IPS-11a (cell line): ENCODE data around the gene ALDH1A1.
"Not testable (repeated sequence)": the region's sequence is repeated elsewhere in the genome, so short reads cannot be mapped to it uniquely, and the experiment has no call there.

ENCODE experiments used
- H3K4me3 ChIP-seq: one replicate; pipeline ENCODE4 v1.5.1; 2013; ENCODE audit warnings: low read depth, low read length, control low read depth

The ALDH1A1 gene

GRCh38 chr9:72946318-72946717 is 6.5 kb downstream of the ALDH1A1 start:
- no peak overlapping the region for H3K4me3 ChIP-seq

- H3K4me3 ChIP-seq: no peak overlapping the region
These were observed 7.5 kb downstream of the ALDH1A1 start for GRCh38 chr9:72945391-72945790.

- H3K4me3 ChIP-seq: no peak overlapping the region
These were observed 8.9 kb downstream of the ALDH1A1 start for GRCh38 chr9:72943844-72944462.

- no peak overlapping the region for H3K4me3 ChIP-seq
These were observed 10.4 kb downstream of the ALDH1A1 start for GRCh38 chr9:72942451-72942850.

DNA sequence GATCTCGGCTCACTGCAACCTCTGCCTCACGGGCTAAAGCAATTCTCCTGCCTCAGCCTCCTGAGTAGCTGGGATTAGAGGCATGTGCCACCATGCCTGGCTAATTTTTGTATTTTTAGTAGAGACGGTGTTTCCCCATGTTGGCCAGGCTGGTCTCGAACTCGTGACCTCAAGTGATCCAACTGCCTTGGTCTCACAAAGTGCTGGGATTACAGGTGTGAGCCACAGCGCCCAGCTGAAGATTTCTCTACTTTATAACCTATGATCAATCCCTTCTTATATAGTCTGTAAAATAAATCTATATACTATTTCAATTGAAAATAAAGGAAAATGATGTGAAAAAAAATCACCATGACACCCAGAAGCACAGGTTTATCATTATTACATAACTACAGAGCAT is 13.3 kb downstream of the ALDH1A1 start:
- H3K4me3 ChIP-seq: not testable (repeated sequence)

DNA sequence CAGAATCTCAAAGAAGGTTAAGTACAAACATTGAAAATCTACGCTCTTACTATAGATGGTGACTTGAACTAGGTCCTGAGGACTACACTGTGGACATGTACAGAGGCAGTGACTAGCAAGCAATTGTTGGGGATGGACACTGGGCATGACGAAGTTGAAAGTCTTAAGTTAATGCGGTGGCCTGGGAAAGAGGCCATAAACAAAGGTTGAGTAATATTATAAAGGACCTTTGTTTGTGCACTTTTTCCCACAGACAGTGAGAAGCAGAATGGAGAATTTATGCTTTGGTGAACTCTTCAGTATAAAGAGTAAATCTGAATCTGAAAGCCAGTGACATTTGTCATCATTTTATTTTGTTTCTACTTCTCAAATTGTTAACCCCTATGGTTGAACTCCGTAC is 15.3 kb downstream of the ALDH1A1 start:
- no peak overlapping the region for H3K4me3 ChIP-seq

DNA sequence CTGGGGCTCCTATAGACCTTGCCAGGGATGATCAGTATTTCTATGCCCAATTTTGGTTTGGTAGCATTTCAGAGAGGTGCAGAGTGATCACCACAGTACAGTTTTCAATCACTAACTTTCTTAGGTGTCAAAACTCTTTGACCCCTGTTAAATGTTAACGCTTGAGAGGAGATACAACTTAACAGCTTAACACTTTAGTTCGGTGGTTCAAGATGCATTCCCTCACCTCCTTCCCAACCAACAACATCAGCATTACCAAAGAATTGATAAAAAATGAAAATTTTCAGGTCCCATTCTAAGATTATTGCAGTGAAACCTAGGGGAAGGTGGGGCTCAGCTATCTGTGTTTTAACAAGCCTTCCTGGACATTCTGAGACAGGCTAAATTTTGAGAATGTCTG is 16.2 kb downstream of the ALDH1A1 start:
- no peak overlapping the region for H3K4me3 ChIP-seq

- no peak overlapping the region for H3K4me3 ChIP-seq
These were observed 16.6 kb downstream of the ALDH1A1 start for GRCh38 chr9:72936266-72936665.

DNA sequence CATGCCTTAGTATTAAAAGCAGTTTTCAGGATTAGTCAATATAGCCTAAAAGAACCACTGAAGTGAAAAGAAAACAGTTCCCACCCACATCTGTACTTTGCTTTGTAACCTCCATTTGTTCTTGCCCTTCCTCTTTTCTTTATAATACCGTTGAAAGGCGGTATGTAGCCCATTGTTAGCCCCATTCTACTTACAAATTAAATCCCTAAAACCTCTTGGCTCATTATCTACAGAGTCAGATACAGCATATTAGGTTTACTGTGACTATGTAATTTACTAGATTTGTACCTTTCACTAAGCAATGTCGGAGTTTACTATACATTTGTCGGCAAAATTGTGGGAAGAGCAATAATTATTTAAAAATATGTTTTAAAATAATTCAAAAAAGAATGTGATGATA is 17.3 kb downstream of the ALDH1A1 start:
- no peak overlapping the region for H3K4me3 ChIP-seq

GRCh38 chr9:72933730-72934665 is 18.9 kb downstream of the ALDH1A1 start:
- no peak overlapping the region for H3K4me3 ChIP-seq

DNA sequence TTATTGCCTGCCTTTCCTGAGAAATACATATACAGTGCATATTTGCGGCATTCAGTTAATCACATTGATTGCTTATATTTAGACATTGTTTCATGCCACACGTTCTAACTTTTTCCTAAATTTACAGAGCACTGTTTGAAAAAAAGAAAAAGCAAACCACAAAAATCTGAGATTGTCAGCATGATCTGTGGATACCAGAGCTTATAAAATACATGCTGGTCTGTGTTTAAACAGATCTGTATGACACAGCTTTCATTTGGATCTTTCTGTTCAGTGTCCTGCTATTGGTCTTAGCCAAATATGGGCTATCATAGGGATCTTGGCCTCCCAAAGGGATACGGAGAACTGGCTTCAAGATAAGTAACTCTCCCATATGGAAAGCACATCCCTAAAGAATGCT is 20.2 kb downstream of the ALDH1A1 start:
- no peak overlapping the region for H3K4me3 ChIP-seq

- no peak overlapping the region for H3K4me3 ChIP-seq
These were observed 21.0 kb downstream of the ALDH1A1 start for GRCh38 chr9:72931897-72932296.

- H3K4me3 ChIP-seq: no peak overlapping the region
These were observed 21.4 kb downstream of the ALDH1A1 start for GRCh38 chr9:72931437-72931836.

- H3K4me3 ChIP-seq: no peak overlapping the region
These were observed 22.0 kb downstream of the ALDH1A1 start for GRCh38 chr9:72930828-72931227.

DNA sequence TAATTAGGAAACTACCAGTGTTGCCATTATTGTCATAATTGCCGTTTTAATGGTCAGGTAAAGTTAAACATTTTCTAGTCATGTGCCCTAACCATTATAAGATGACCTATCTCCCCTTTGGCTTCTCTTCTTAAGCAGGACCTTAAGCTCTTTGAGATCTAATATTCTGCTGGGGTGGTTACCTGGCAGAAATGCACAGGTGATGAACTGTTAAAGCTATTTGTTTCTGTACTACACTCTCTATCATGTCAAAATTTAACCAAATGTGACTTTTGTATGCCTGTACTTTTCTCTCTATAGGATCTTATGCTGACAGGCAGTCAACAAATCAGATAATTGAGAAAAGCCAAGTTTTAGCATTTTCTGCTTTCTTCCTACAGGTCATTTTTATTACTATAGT is 23.3 kb downstream of the ALDH1A1 start:
- no peak overlapping the region for H3K4me3 ChIP-seq

- H3K4me3 ChIP-seq: no peak overlapping the region
These were observed 24.8 kb downstream of the ALDH1A1 start for GRCh38 chr9:72928042-72928507.

- no peak overlapping the region for H3K4me3 ChIP-seq
These were observed 26.3 kb downstream of the ALDH1A1 start for GRCh38 chr9:72926506-72926905.

GRCh38 chr9:72925891-72926290 is 27.0 kb downstream of the ALDH1A1 start:
- H3K4me3 ChIP-seq: no peak overlapping the region

- H3K4me3 ChIP-seq: no peak overlapping the region
These were observed 27.6 kb downstream of the ALDH1A1 start for GRCh38 chr9:72925126-72925789.

GRCh38 chr9:72924154-72924790 is 28.6 kb downstream of the ALDH1A1 start:
- H3K4me3 ChIP-seq: no peak overlapping the region

GRCh38 chr9:72923077-72923476 is 29.8 kb downstream of the ALDH1A1 start:
- no peak overlapping the region for H3K4me3 ChIP-seq
